ENCODE measurements around the gene PPID.
"Not testable (repeated sequence)": the region's sequence is repeated elsewhere in the genome, so short reads cannot be mapped to it uniquely, and the experiment has no call there.

The PPID gene

DNA sequence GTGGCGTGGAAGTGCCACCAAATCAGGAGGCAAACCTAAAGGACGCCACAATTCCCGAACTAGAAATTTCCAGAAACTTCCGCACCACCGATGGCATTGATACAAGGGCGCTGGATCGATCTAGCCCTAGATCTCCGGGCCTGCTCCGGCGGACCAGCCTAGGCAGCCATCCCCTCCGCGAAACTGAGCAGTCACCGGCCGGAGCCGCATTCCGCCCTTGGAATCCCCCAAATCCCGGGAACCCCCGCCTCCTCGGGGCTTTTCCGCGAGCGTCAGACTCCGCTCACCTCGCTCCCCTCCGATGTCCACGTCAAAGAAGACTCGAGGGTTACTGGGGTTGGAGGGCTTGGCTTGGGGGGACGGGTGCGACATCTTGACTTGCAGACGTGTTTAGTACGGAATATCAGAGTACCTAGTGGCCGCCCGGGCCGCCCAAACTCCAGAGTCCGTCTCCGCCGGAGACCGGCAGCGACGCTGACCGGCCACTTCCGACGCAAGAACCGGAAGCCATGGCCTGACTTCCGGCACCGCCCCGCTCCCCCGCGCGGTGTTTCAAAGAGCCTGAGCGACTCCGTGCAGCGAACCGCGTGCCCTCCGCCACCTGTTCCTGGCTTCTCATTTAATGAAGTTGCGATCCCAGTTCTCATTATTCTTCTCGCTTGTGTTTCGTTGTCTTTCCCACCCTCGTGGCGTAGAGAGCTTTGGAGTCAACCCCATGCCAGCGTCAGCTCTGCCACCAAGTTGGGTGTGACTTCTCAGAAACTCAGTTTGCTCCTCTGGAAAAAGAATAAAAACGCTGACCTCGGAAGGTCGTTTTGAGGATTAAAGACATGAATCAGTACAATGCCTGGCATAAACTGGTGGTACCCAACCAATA, at the start of gene PPID:
TSS of gene PPID (minus strand) at position 480 of the 877 bp plus-strand sequence. CDS start at position 372, 108 bp downstream.
- Histone ChIP-seq H3K36me3 (ENCODE audit: insufficient read depth, low read depth, low read length) (peaks cover 33% of the 10 kb centered on the region), H3K27ac (ENCODE audit: low read length) (peak within 1 kb of the TSS; percentile 3), H3K4me3 (ENCODE audit: low read length) (peak within 1 kb of the TSS; percentile 95), H3K27me3 (ENCODE audit: insufficient read depth, low read length) (no peaks in the 10 kb centered on the region), H3K9me3 (ENCODE audit: insufficient read depth, low read depth, low read length) (no peaks in the 10 kb centered on the region), H3K9ac (ENCODE audit: low read depth, low read length) (peak within 1 kb of the TSS; percentile 92), H3K4me1 (ENCODE audit: insufficient read depth, low read length) (no peaks in the 10 kb centered on the region)

DNA sequence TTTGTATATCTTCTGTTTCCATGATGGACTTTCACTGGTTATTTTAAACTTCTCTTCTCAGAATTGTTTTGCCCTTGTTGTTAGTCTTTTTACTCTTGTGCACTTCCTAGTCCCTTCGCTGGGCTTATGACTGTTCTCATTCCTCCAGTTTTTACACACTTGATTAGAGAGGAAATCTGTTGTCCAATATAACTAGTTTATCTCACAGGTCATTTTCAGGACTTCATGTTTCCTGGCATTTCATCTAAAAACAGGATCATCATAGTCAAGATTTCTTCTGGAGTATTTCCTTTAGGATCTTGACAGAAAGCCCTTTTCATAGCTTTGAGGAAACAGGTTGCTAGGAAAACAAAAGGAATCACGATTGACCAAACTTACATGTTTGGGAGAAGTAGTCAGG, 48.6 kb upstream of the PPID start:
- H3K9me3 ChIP-seq (ENCODE audit: insufficient read depth, low read depth, low read length): no peaks in the 10 kb centered on the region
- H3K4me3 ChIP-seq (ENCODE audit: low read length): no peak overlapping the region
- peaks cover 6% of the 10 kb centered on the region; the same call in 1 of the 2 replicates for H3K4me1 ChIP-seq (ENCODE audit: insufficient read depth, low read length)
- no peaks in the 10 kb centered on the region for H3K36me3 ChIP-seq (ENCODE audit: insufficient read depth, low read depth, low read length)
- no peak overlapping the region for H3K9ac ChIP-seq (ENCODE audit: low read depth, low read length)
- no peak overlapping the region for H3K27ac ChIP-seq (ENCODE audit: low read length)
- H3K27me3 ChIP-seq (ENCODE audit: insufficient read depth, low read length): peaks cover 22% of the 10 kb centered on the region

DNA sequence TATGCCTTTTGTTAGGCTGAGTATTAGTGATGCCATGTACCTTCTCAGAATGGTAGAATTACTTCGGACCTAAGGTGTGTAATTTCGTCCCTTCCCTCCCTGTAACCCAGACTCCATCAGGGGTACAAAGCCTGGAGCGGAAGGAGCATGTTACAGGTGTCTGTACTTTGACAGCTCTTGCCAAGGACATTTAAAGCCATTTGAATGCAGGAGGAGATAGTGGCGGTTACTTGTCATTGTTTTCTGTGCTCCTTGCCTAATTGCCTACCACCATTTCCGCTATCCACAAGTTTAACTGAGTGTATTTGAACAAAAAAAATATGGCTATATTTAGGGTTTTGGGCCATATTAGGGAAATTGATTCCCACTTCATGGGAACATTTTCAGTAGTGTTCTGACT, 47.5 kb upstream of the PPID start:
- H3K4me1 ChIP-seq (ENCODE audit: insufficient read depth, low read length): peaks cover 6% of the 10 kb centered on the region; the same call in 1 of the 2 replicates
- H3K9ac ChIP-seq (ENCODE audit: low read depth, low read length): no peak overlapping the region
- no peaks in the 10 kb centered on the region for H3K36me3 ChIP-seq (ENCODE audit: insufficient read depth, low read depth, low read length)
- no peak overlapping the region for H3K27ac ChIP-seq (ENCODE audit: low read length)
- no peaks in the 10 kb centered on the region for H3K9me3 ChIP-seq (ENCODE audit: insufficient read depth, low read depth, low read length)
- no peak overlapping the region for H3K4me3 ChIP-seq (ENCODE audit: low read length)
- H3K27me3 ChIP-seq (ENCODE audit: insufficient read depth, low read length): peaks cover 22% of the 10 kb centered on the region

DNA sequence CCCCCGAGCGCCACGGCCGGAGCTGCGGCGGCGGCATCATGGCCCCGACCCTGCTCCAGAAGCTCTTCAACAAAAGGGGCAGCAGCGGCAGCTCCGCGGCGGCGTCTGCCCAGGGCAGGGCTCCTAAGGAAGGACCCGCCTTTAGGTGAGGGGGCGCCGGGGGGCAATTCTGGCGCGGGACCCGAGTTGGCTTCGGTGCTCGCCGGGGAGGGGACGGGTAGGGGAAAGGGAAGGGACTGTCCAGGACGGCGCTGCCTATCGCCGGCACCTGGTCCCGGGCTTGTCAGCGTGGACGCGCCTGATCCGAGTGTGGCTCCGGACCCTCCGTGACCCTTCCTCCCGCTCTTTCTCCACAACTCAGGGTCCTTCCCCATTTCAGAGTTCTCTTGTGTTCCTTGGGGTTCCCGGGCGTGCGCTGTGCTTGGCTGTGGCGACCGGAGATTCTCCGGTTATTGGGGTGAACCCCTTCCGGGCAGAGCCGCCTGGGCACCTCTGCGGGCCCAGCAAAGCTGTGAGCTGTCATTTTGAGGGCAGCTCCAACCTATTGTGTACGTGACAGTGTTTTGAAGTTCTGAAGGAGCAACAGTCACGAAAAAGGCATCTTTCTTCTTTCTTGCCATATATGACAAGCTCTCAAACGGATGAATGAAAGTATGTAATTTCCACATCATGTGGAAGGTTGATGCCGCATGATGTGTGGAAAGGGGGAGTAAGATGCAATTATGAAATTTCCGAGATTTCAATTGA, 46.2 kb upstream of the PPID start:
- Histone ChIP-seq H3K4me1 (ENCODE audit: insufficient read depth, low read length) (peaks cover 6% of the 10 kb centered on the region; the same call in 1 of the 2 replicates), H3K27ac (ENCODE audit: low read length) (no peak overlapping the region), H3K36me3 (ENCODE audit: insufficient read depth, low read depth, low read length) (no peaks in the 10 kb centered on the region), H3K4me3 (ENCODE audit: low read length) (peak overlapping the region; percentile 78), H3K9ac (ENCODE audit: low read depth, low read length) (peak overlapping the region; percentile 67; the same call in 1 of the 2 replicates), H3K27me3 (ENCODE audit: insufficient read depth, low read length) (peaks cover 22% of the 10 kb centered on the region), H3K9me3 (ENCODE audit: insufficient read depth, low read depth, low read length) (no peaks in the 10 kb centered on the region)

DNA sequence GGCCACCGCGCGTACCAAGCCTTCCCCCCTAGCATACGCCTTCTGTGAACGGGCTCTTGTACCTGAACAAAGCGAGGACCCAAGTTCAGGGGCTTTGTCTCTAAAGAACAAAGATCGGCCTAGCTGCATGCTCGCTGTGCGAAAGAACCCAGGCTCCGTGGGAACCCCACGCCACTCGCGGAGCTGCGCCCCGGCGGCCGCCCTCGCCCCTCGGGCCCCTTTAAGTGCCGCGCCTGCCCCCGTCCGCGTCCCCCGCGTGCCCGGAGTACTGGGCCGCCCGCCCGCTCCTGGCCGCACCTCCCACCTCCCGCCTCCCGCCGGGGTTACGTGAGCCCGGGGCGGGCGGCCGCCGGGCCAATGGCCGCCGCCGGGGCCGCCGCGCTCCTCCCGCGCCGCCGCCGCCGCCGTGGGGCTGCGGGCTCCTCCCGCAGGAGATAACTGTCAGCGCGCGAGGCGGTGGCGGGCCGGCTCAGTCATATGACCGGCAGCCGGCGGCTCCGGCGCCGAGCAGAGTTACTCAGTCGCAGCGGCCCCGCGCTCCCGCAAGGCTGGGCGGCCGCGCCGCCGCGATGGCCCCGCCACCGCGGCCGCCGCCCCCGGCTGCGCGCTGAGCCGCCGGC, 45.5 kb upstream of the PPID start, which contains the start of gene FNIP2:
TSS of gene FNIP2 (plus strand) at position 472 of the 620 bp plus-strand sequence. CDS start 187 bp downstream, outside the sequence.
- peaks cover 6% of the 10 kb centered on the region; the same call in 1 of the 2 replicates for H3K4me1 ChIP-seq (ENCODE audit: insufficient read depth, low read length)
- H3K4me3 ChIP-seq (ENCODE audit: low read length): peak within 1 kb of the TSS; percentile 81
- no peaks in the 10 kb centered on the region for H3K36me3 ChIP-seq (ENCODE audit: insufficient read depth, low read depth, low read length)
- H3K9me3 ChIP-seq (ENCODE audit: insufficient read depth, low read depth, low read length): no peaks in the 10 kb centered on the region
- peak within 1 kb of the TSS; percentile 84 for H3K9ac ChIP-seq (ENCODE audit: low read depth, low read length)
- peak within 1 kb of the TSS; percentile 59 for H3K27ac ChIP-seq (ENCODE audit: low read length)
- H3K27me3 ChIP-seq (ENCODE audit: insufficient read depth, low read length): peaks cover 22% of the 10 kb centered on the region

DNA sequence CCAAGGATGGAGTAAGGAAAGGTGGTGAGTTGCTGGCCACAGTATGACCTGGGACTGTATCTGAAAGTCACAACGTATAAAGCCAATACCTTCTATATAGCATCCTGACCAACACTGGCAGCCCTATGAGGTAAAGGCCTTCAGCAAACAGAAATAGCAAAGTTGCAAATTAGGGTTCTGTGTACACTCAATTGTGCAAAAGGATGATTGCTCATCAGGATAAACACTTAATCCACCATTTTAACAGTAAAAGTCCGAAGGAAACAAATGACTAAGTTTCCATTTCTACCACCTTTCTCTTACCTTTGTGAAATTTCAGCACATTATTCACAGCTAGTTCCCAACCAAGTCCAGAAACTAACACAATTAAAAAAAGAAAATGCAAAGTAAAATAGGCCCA, 44.3 kb upstream of the PPID start:
- peak overlapping the region; percentile 81; the same call in 1 of the 2 replicates for H3K4me3 ChIP-seq (ENCODE audit: low read length)
- peak overlapping the region; percentile 84; the same call in 1 of the 2 replicates for H3K9ac ChIP-seq (ENCODE audit: low read depth, low read length)
- no peaks in the 10 kb centered on the region for H3K36me3 ChIP-seq (ENCODE audit: insufficient read depth, low read depth, low read length)
- peaks cover 6% of the 10 kb centered on the region; the same call in 1 of the 2 replicates for H3K4me1 ChIP-seq (ENCODE audit: insufficient read depth, low read length)
- no peaks in the 10 kb centered on the region for H3K9me3 ChIP-seq (ENCODE audit: insufficient read depth, low read depth, low read length)
- H3K27ac ChIP-seq (ENCODE audit: low read length): no peak overlapping the region
- peaks cover 22% of the 10 kb centered on the region for H3K27me3 ChIP-seq (ENCODE audit: insufficient read depth, low read length)

DNA sequence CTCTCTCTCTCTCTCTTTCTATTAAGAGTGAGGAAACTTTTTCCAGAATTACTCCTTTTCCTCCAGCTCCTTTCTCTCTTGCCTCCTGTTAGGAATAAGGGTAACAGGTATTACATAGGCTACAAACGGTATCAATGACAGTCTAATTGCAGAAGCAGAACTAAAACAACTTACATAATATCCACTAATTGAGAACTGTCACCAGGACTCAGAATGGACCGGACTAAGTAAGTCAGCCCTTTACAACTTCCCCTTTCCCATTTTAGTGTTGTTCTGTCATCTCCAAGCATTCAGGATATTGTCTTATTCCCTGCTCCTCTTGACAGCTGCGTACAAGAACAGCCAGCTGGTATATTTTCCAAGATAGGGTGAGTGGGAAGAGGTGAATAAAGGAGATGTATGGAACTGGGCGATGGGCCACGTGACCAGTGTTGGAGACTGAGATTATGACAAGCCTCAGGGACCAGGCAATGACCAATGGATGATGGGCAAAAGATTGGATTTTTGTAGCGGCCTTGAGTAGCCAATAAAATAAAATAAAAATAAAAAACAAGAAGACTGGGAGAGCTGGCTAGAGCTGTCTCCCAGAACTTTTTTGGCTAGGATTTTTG, 43.3 kb upstream of the PPID start:
- no peak overlapping the region for H3K4me3 ChIP-seq (ENCODE audit: low read length)
- no peaks in the 10 kb centered on the region for H3K9me3 ChIP-seq (ENCODE audit: insufficient read depth, low read depth, low read length)
- no peaks in the 10 kb centered on the region for H3K36me3 ChIP-seq (ENCODE audit: insufficient read depth, low read depth, low read length)
- no peak overlapping the region for H3K9ac ChIP-seq (ENCODE audit: low read depth, low read length)
- no peak overlapping the region for H3K27ac ChIP-seq (ENCODE audit: low read length)
- peaks cover 22% of the 10 kb centered on the region for H3K27me3 ChIP-seq (ENCODE audit: insufficient read depth, low read length)
- peaks cover 6% of the 10 kb centered on the region; the same call in 1 of the 2 replicates for H3K4me1 ChIP-seq (ENCODE audit: insufficient read depth, low read length)

DNA sequence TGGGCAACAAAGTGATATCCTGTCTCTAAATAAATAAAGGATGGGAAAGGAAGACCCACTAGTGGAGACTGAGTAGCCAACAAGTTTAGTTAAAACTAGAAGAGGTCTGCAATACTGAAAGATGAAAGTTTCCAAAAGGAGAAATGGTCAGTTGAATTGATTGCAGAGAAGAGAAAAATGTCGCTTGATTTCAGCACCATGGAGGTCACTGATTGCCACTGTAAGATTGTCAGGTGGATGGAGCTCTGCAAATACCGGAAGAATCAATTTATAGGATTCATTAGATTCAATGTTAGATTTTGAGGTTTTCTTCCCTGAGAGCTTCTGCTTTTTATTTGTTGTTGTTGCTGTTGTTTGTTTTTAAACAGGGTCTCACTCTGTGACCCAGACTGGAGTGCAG, 40.3 kb upstream of the PPID start:
- Histone ChIP-seq H3K9ac (ENCODE audit: low read depth, low read length) (no peak overlapping the region), H3K27me3 (ENCODE audit: insufficient read depth, low read length) (peaks cover 12% of the 10 kb centered on the region), H3K27ac (ENCODE audit: low read length) (no peak overlapping the region), H3K4me1 (ENCODE audit: insufficient read depth, low read length) (peaks cover 6% of the 10 kb centered on the region; the same call in 1 of the 2 replicates), H3K4me3 (ENCODE audit: low read length) (no peak overlapping the region), H3K36me3 (ENCODE audit: insufficient read depth, low read depth, low read length) (no peaks in the 10 kb centered on the region), H3K9me3 (ENCODE audit: insufficient read depth, low read depth, low read length) (no peaks in the 10 kb centered on the region)

DNA sequence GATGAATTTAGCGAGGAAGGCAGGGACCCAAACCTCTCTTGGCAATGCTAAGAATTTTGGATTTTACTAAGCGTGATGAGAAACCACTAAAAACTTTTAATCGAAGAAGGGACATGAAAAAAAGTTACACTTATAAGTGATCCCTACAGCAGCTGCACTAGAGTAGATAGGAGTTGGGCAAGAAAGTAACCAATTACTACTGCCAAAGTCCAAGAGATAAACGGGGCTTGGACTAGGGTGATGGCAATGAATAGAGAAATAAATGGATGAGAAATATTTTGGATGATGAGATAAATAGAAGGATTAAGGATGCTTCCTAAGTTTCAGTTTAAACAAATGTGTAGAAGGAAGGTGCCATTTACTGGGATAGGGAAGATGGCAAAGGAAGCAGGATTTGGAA, 39.4 kb upstream of the PPID start:
- H3K9ac ChIP-seq (ENCODE audit: low read depth, low read length): no peak overlapping the region
- peaks cover 5% of the 10 kb centered on the region for H3K27me3 ChIP-seq (ENCODE audit: insufficient read depth, low read length)
- H3K27ac ChIP-seq (ENCODE audit: low read length): no peak overlapping the region
- H3K4me3 ChIP-seq (ENCODE audit: low read length): no peak overlapping the region
- no peaks in the 10 kb centered on the region for H3K36me3 ChIP-seq (ENCODE audit: insufficient read depth, low read depth, low read length)
- H3K9me3 ChIP-seq (ENCODE audit: insufficient read depth, low read depth, low read length): no peaks in the 10 kb centered on the region
- no peaks in the 10 kb centered on the region for H3K4me1 ChIP-seq (ENCODE audit: insufficient read depth, low read length)

DNA sequence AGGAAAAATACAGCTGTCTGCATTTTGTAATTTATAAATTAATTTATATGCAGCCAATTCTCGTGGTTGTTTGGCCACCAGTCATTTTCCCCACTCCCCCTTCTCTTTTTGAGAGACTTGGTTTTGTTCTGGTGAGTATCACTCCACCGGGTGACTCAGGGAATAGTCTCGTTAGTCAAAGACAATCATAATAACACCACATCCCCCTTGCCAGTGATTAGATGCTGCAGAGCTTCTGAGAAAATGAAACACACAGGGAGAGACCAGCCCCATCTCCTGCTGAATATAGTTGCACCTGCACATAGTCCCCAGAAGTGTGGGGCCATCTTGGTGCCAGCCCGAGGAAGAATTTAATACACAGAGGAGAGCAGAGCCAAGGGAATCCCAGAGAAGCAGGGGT, 37.7 kb upstream of the PPID start:
- H3K27me3 ChIP-seq (ENCODE audit: insufficient read depth, low read length): no peaks in the 10 kb centered on the region
- no peaks in the 10 kb centered on the region for H3K4me1 ChIP-seq (ENCODE audit: insufficient read depth, low read length)
- H3K27ac ChIP-seq (ENCODE audit: low read length): no peak overlapping the region
- no peaks in the 10 kb centered on the region for H3K9me3 ChIP-seq (ENCODE audit: insufficient read depth, low read depth, low read length)
- H3K36me3 ChIP-seq (ENCODE audit: insufficient read depth, low read depth, low read length): no peaks in the 10 kb centered on the region
- H3K9ac ChIP-seq (ENCODE audit: low read depth, low read length): no peak overlapping the region
- H3K4me3 ChIP-seq (ENCODE audit: low read length): no peak overlapping the region

DNA sequence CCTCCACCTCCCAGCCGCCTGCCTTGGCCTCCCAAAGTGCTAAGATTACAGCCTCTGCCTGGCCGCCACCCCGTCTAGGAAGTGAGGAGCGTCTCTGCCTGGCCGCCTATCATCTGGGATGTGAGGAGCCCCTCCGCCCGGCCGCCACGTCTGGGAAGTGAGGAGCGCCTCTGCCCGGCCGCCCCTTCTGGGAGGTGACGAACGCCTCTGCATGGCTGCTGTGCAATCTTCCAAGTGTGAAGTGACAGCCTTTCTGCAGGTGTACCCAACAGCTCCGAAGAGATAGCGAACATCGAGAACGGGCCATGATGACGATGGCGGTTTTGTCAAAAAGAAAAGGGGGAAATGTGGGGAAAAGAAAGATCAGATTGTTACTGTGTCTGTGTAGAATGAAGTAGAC, 36.3 kb upstream of the PPID start:
- H3K9me3 ChIP-seq (ENCODE audit: insufficient read depth, low read depth, low read length); H3K9ac ChIP-seq (ENCODE audit: low read depth, low read length); H3K4me3 ChIP-seq (ENCODE audit: low read length); H3K4me1 ChIP-seq (ENCODE audit: insufficient read depth, low read length); H3K27ac ChIP-seq (ENCODE audit: low read length); H3K27me3 ChIP-seq (ENCODE audit: insufficient read depth, low read length); H3K36me3 ChIP-seq (ENCODE audit: insufficient read depth, low read depth, low read length): not testable (repeated sequence)

Measured in iPS-20b (cell line).